A549 (cell line): ENCODE results near the gene MDC1. TPM values are rescaled to one million over a fixed set of nuclear protein-coding genes. Genes with fewer than 3 reads are reported as not detected.

Source experiments
- ATOH8 ChIP-seq: fragments of 250-450 bp; sonication (Bioruptor Pico); IDR thresholded peaks from 2 replicates; pipeline ENCODE4 v1.5.0; 2020; ENCODE audit warnings: low read depth, mild to moderate bottlenecking, moderate library complexity
- BCL3 ChIP-seq: fragments of >200 bp; sonication (Bioruptor Twin); formaldehyde crosslinking; IDR thresholded peaks from 3 replicates; pipeline ENCODE4 v1.6.1; 2016
- BHLHE40 ChIP-seq: IDR thresholded peaks from 2 replicates; pipeline ENCODE4 v1.6.1; 2012; ENCODE audit warnings: low read depth, low read length, inconsistent platforms
- CBX8 ChIP-seq: fragments of 200-600 bp; sonication (generic); IDR thresholded peaks from 2 replicates; pipeline ENCODE4 v1.6.1; 2016
- CEBPB ChIP-seq, 2 experiments: fragments of >200 bp in 1 of 2; sonication (Bioruptor Twin) in 1 of 2; formaldehyde crosslinking in 1 of 2; IDR thresholded peaks; 2 replicates each; pipeline ENCODE4 v1.6.1; 2012 to 2016
- CHD2 ChIP-seq: fragments of 150-350 bp; IDR thresholded peaks from 2 replicates; pipeline ENCODE4 v1.6.1; 2014; ENCODE audit warnings: low read length; ENCODE audit not compliant: partially characterized antibody
- E2F6 ChIP-seq: IDR thresholded peaks from 2 replicates; pipeline ENCODE4 v1.6.1; 2012; ENCODE audit warnings: low read depth, borderline replicate concordance
- ELK1 ChIP-seq: fragments of 150-350 bp; IDR thresholded peaks from 2 replicates; pipeline ENCODE4 v1.6.1; 2014; ENCODE audit warnings: low read depth, mild to moderate bottlenecking, low read length
- FOSB ChIP-seq: fragments of 250-450 bp; sonication (Bioruptor Pico); IDR thresholded peaks from 2 replicates; pipeline ENCODE4 v1.5.0; 2020; ENCODE audit warnings: mild to moderate bottlenecking, moderate library complexity
- FOSL2 ChIP-seq, 2 experiments: fragments of 450-650 bp in 1 of 2; fragments of >200 bp in 1 of 2; sonication (Bioruptor Twin) in 1 of 2; formaldehyde crosslinking; IDR thresholded peaks; 2 replicates each; pipeline versions ENCODE4 v1.5.0 to v1.6.1; 2016 to 2020; ENCODE audit warnings: mild to moderate bottlenecking in 1 of 2, moderate library complexity in 1 of 2
- FOXS1 ChIP-seq: fragments of 250-450 bp; sonication (Bioruptor Pico); IDR thresholded peaks from 2 replicates; pipeline ENCODE4 v1.5.0; 2020; ENCODE audit warnings: mild to moderate bottlenecking, moderate library complexity
- HDAC2 ChIP-seq: fragments of 200-600 bp; sonication (generic); IDR thresholded peaks from 2 replicates; pipeline ENCODE4 v1.6.1; 2016
- HMGXB4 ChIP-seq: fragments of 250-450 bp; sonication (Bioruptor Pico); IDR thresholded peaks from 2 replicates; pipeline ENCODE4 v1.5.0; 2021; ENCODE audit warnings: mild to moderate bottlenecking, moderate library complexity, borderline replicate concordance
- JUN ChIP-seq, 2 experiments: fragments of >200 bp; sonication (Bioruptor Twin); formaldehyde crosslinking; IDR thresholded peaks; 2 replicates in 1 of 2; 3 replicates in 1 of 2; pipeline ENCODE4 v1.6.1; 2016 to 2017
- KDM1A ChIP-seq: fragments of 200-600 bp; sonication (generic); IDR thresholded peaks from 2 replicates; pipeline ENCODE4 v1.6.1; 2016; ENCODE audit warnings: low read depth, mild to moderate bottlenecking
- KDM5A ChIP-seq: fragments of 200-600 bp; sonication (generic); IDR thresholded peaks from 2 replicates; pipeline ENCODE4 v1.6.1; 2016; ENCODE audit warnings: antibody characterized with exemption, mild to moderate bottlenecking
- MAZ ChIP-seq: fragments of 150-350 bp; IDR thresholded peaks from 2 replicates; pipeline ENCODE4 v1.6.1; 2014; ENCODE audit warnings: antibody characterized with exemption, low read depth, low read length, borderline replicate concordance
- MYC ChIP-seq: IDR thresholded peaks from 2 replicates; pipeline ENCODE4 v1.6.1; 2012; ENCODE audit warnings: mild to moderate bottlenecking, inconsistent platforms, low read length, improper control_type of control experiment, borderline replicate concordance
- NPAS2 ChIP-seq: fragments of 250-450 bp; sonication (Bioruptor Pico); IDR thresholded peaks from 2 replicates; pipeline ENCODE4 v1.8.0; 2022; ENCODE audit warnings: mild to moderate bottlenecking, moderate library complexity, borderline replicate concordance
- NR3C1 ChIP-seq: fragments of >200 bp; sonication (Bioruptor Twin); formaldehyde crosslinking; IDR thresholded peaks from 3 replicates; pipeline ENCODE4 v1.6.1; 2017
- POLR2A ChIP-seq: IDR thresholded peaks from 2 replicates; pipeline ENCODE4 v1.6.1; 2012; ENCODE audit warnings: mild to moderate bottlenecking, low read length
- POLR2AphosphoS2 ChIP-seq: conservative IDR thresholded peaks from 2 replicates; pipeline ENCODE4 v1.6.1; 2012; ENCODE audit warnings: low read length, improper control_type of control experiment, inconsistent platforms
- RAD21 ChIP-seq, 2 experiments: fragments of >200 bp in 1 of 2; sonication (Bioruptor Twin) in 1 of 2; formaldehyde crosslinking in 1 of 2; IDR thresholded peaks in 1 of 2; conservative IDR thresholded peaks in 1 of 2; 2 replicates in 1 of 2; 3 replicates in 1 of 2; pipeline ENCODE4 v1.6.1; 2012 to 2018; ENCODE audit warnings: inconsistent platforms in 1 of 2
- RARB ChIP-seq: fragments of 250-450 bp; sonication (Bioruptor Pico); IDR thresholded peaks from 2 replicates; pipeline ENCODE4 v1.8.0; 2021; ENCODE audit warnings: mild to moderate bottlenecking, moderate library complexity
- REST ChIP-seq: fragments of 200-600 bp; sonication (generic); IDR thresholded peaks from 2 replicates; pipeline ENCODE4 v1.6.1; 2016; ENCODE audit warnings: antibody characterized with exemption, mild to moderate bottlenecking, moderate library complexity
- RFX5 ChIP-seq: fragments of 450-650 bp; IDR thresholded peaks from 2 replicates; pipeline ENCODE4 v1.7.1; 2014; ENCODE audit warnings: antibody characterized with exemption, mild to moderate bottlenecking, moderate library complexity
- SREBF2 ChIP-seq: fragments of 450-650 bp; IDR thresholded peaks from 2 replicates; pipeline ENCODE4 v1.6.1; 2014; ENCODE audit warnings: mild to moderate bottlenecking, moderate library complexity
- TFCP2L1 ChIP-seq: fragments of 250-450 bp; sonication (Bioruptor Pico); IDR thresholded peaks from 2 replicates; pipeline ENCODE4 v1.5.0; 2021; ENCODE audit warnings: mild to moderate bottlenecking
- USF2 ChIP-seq: fragments of 450-650 bp; IDR thresholded peaks from 2 replicates; pipeline ENCODE4 v1.6.1; 2014; ENCODE audit warnings: antibody characterized with exemption
- ZFP36 ChIP-seq: fragments of 450-650 bp; IDR thresholded peaks from 2 replicates; pipeline ENCODE4 v1.6.1; 2014; ENCODE audit warnings: borderline replicate concordance; ENCODE audit not compliant: partially characterized antibody
- ZNF302 ChIP-seq: fragments of 250-450 bp; sonication (Bioruptor Pico); IDR thresholded peaks from 2 replicates; pipeline ENCODE4 v1.9.0; 2021; ENCODE audit warnings: inconsistent platforms, mild to moderate bottlenecking, moderate library complexity
- ZSCAN20 ChIP-seq: fragments of 250-450 bp; sonication (Bioruptor Pico); IDR thresholded peaks from 2 replicates; pipeline ENCODE4 v1.8.0; 2022; ENCODE audit warnings: mild to moderate bottlenecking, moderate library complexity
- polyA plus RNA-seq, 4 experiments: library from polyadenylated mRNA; depleted of rRNA in 3 of 4; stranded (reverse); fragments of >200 nt; fragmentation: RNase III in 1 of 4; extraction: RNeasy Plus Mini Kit Qiagen cat#74134 plus additional on column Dnase treatment in 1 of 4; gene quantifications; 2 replicates in 3 of 4; 3 replicates in 1 of 4; pipeline ENCODE4 v1.2.3, GENCODE V29; 2011 to 2017

MDC1 gene
- polyA plus RNA-seq, 2 of the 4 experiments (the other 2 are of a cell fraction), result 8.2 to 16.5 TPM

GRCh38 chr6:30744054-30744805 is 27.1 kb upstream of the MDC1 start, which contains the start of gene IER3 (continued):
- TF ChIP-seq REST, result peak; percentile 34; the same call in 1 of the 2 replicates
- no peak for TF ChIP-seq NPAS2
- no peak for TF ChIP-seq ZFP36
- TF ChIP-seq KDM5A, result no peak
- no peak for TF ChIP-seq ZNF302 (CRISPR knock-in tag)
- no peak for TF ChIP-seq FOXS1 (CRISPR knock-in tag)
- TF ChIP-seq KDM1A, result no peak
- no peak for TF ChIP-seq E2F6
- TF ChIP-seq FOSB (CRISPR knock-in tag), result no peak
- TF ChIP-seq ATOH8, result no peak
- TF ChIP-seq TFCP2L1 (CRISPR knock-in tag), result peak; percentile 88
- no peak for TF ChIP-seq HMGXB4 (CRISPR knock-in tag)
- no peak for TF ChIP-seq HDAC2
- no peak for TF ChIP-seq USF2
- peak; percentile 2 to 40; a peak in 3 of 5 replicates for TF ChIP-seq RAD21 (conservative IDR thresholded peaks at IDR 0.05 in 1 of 2, IDR thresholded peaks at IDR 0.05 in 1 of 2)
- TF ChIP-seq ELK1, result no peak
- no peak for TF ChIP-seq NR3C1
- TF ChIP-seq MYC, result no peak
- no peak for TF ChIP-seq SREBF2
- no peak for TF ChIP-seq CBX8
- peak; percentile 99 for TF ChIP-seq BCL3
- peak; percentile 59; the same call in 1 of the 2 replicates for TF ChIP-seq MAZ
- TF ChIP-seq POLR2A, result peak; percentile 99
- TF ChIP-seq RARB (CRISPR knock-in tag), result 0 out of 2 replicates have a peak, but pooled peaks have one; percentile 58
- TF ChIP-seq POLR2AphosphoS2, result 0 out of 2 replicates have a peak, but pooled peaks have one; percentile 31
- TF ChIP-seq CEBPB (IDR thresholded peaks at IDR 0.05), result no peak
- no peak for TF ChIP-seq RFX5
- TF ChIP-seq BHLHE40, result no peak
- TF ChIP-seq ZSCAN20 (CRISPR knock-in tag), result no peak
- TF ChIP-seq FOSL2 (IDR thresholded peaks at IDR 0.05), result no peak
- TF ChIP-seq FOSL2 (CRISPR knock-in tag; IDR thresholded peaks at IDR 0.05), result 0 out of 2 replicates have a peak, but pooled peaks have one; percentile 10
- peak; percentile 97 to 100 for TF ChIP-seq JUN (IDR thresholded peaks at IDR 0.05)
- TF ChIP-seq CHD2, result peak; percentile 12
